SK-N-MC (cell line): Measurements from ENCODE around the gene LINGO4.

Experiments used
- EZH2 ChIP-seq: fragments of 200-600 bp; sonication (generic); IDR thresholded peaks from one replicate; pipeline ENCODE4 v1.6.1; 2017; ENCODE audit warnings: antibody characterized with exemption
- POLR2AphosphoS5 ChIP-seq: IDR thresholded peaks from 2 replicates; pipeline ENCODE4 v1.6.1; 2012; ENCODE audit warnings: mild to moderate bottlenecking, low read depth, low read length, borderline replicate concordance

DNA sequence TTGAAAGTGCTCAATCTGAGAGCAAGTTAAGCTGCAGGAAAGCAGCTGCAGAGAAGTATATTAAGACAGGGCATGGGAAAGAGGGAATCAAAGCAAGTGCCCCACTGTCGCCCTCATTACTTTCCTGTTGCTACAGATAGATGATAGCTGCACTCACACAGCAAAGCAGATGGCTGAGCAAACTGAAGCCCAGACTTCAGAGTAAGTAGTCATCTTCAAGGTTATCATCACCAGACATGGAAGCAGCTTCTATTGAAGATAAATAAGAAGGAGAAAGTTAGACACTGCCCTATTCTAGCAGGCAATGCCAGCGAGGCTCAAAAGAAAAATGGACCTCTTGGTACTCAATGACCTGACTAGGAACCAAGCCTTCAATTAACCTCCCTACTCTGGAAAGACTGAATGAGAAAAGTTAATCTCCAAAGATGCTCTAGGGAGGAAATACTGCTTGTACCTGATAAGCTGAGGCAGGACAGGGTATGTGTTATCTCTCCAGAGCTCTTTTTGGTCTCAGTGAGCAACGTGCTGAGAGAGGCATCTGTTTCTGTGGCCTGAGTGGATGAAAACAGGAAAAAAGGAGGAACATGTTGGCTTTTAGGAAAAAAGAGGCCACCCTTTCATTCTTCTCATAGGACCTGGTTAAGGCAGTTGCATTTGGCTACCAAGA is 30.8 kb downstream of the LINGO4 start:
- TF ChIP-seq EZH2 (no peak), POLR2AphosphoS5 (no peak)
